Measurements from ENCODE around the gene PPM1A. TPM values are rescaled to one million over a fixed set of nuclear protein-coding genes. Genes with fewer than 3 reads are reported as not detected.

Gene PPM1A
- total and polyA plus RNA-seq, 4 donors, result 21.4 to 61.5 (median 33.6) TPM

GRCh38 chr14:60215520-60216420, 33.3 kb upstream of the PPM1A start:
- 85% methylated on average over 4 of the region's 4 CpGs for WGBS, 2 donors
- TF ChIP-seq CTCF (IDR thresholded peaks at IDR 0.05; ENCODE audit: control extremely low read depth, extremely low read depth), result no peak
- no peak for ATAC-seq (ENCODE audit: insufficient read depth, low FRiP score)
- H3K4me1 ChIP-seq (ENCODE audit: control insufficient read depth in 5 of 5, insufficient read depth in 5 of 5, low read length in 5 of 5), result peaks cover 0 to 8% (median 2%) of the 10 kb centered on the region in 5 donors
- H3K27ac ChIP-seq (ENCODE audit: low read depth in 1 of 2, low read length in 1 of 2), result no peak overlapping the region
- no peaks in the 10 kb centered on the region for H3K27me3 ChIP-seq (ENCODE audit: control insufficient read depth in 3 of 3, insufficient read depth in 3 of 3, low read length in 2 of 3)
- H3K4me3 ChIP-seq, result no peak overlapping the region
- H3K36me3 ChIP-seq (ENCODE audit: control insufficient read depth in 4 of 4, insufficient read depth in 4 of 4, low read length in 4 of 4), result no peaks in the 10 kb centered on the region
- no peak overlapping the region for H3K9ac ChIP-seq (ENCODE audit: insufficient read depth in 1 of 2, low read length in 2 of 2)
- no peaks in the 10 kb centered on the region for H3K9me3 ChIP-seq (ENCODE audit: control insufficient read depth in 4 of 4, insufficient read depth in 3 of 4, low read length in 3 of 4)
- DNase-seq, result peak in 2 of 3 donors; percentile 29 to 56

GRCh38 chr14:60217713-60218112, 31.3 kb upstream of the PPM1A start:
- 50 to 62% methylated on average over 3 of the region's 3 CpGs for WGBS, 2 donors
- Histone ChIP-seq H3K9me3 (ENCODE audit: control insufficient read depth in 4 of 4, insufficient read depth in 3 of 4, low read length in 3 of 4) (no peaks in the 10 kb centered on the region), H3K27me3 (ENCODE audit: control insufficient read depth in 3 of 3, insufficient read depth in 3 of 3, low read length in 2 of 3) (no peaks in the 10 kb centered on the region), H3K4me3 (no peak overlapping the region), H3K4me1 (ENCODE audit: control insufficient read depth in 5 of 5, insufficient read depth in 5 of 5, low read length in 5 of 5) (peaks cover 0 to 8% (median 2%) of the 10 kb centered on the region in 5 donors), H3K9ac (ENCODE audit: insufficient read depth in 1 of 2, low read length in 2 of 2) (no peak overlapping the region), H3K27ac (ENCODE audit: low read depth in 1 of 2, low read length in 1 of 2) (no peak overlapping the region), H3K36me3 (ENCODE audit: control insufficient read depth in 4 of 4, insufficient read depth in 4 of 4, low read length in 4 of 4) (no peaks in the 10 kb centered on the region)
- ATAC-seq (ENCODE audit: insufficient read depth, low FRiP score), result no peak
- DNase-seq, result peak in 1 of 3 donors; percentile 42
- no peak for TF ChIP-seq CTCF (IDR thresholded peaks at IDR 0.05; ENCODE audit: control extremely low read depth, extremely low read depth)

GRCh38 chr14:60220084-60220483, 28.9 kb upstream of the PPM1A start:
- no peaks in the 10 kb centered on the region for H3K27me3 ChIP-seq (ENCODE audit: control insufficient read depth in 3 of 3, insufficient read depth in 3 of 3, low read length in 2 of 3)
- peaks cover 0 to 8% (median 2%) of the 10 kb centered on the region in 5 donors for H3K4me1 ChIP-seq (ENCODE audit: control insufficient read depth in 5 of 5, insufficient read depth in 5 of 5, low read length in 5 of 5)
- WGBS, 2 donors, result 65 to 82% methylated on average over 1 of the region's 1 CpG
- H3K4me3 ChIP-seq, result no peak overlapping the region
- H3K36me3 ChIP-seq (ENCODE audit: control insufficient read depth in 4 of 4, insufficient read depth in 4 of 4, low read length in 4 of 4), result no peaks in the 10 kb centered on the region
- no peak overlapping the region for H3K27ac ChIP-seq (ENCODE audit: low read depth in 1 of 2, low read length in 1 of 2)
- no peak for ATAC-seq (ENCODE audit: insufficient read depth, low FRiP score)
- no peak for TF ChIP-seq CTCF (IDR thresholded peaks at IDR 0.05; ENCODE audit: control extremely low read depth, extremely low read depth)
- no peak for DNase-seq
- H3K9ac ChIP-seq (ENCODE audit: insufficient read depth in 1 of 2, low read length in 2 of 2), result no peak overlapping the region
- H3K9me3 ChIP-seq (ENCODE audit: control insufficient read depth in 4 of 4, insufficient read depth in 3 of 4, low read length in 3 of 4), result no peaks in the 10 kb centered on the region
